Measurements from ENCODE around the gene MARVELD1.

- no peak for TF ChIP-seq EZH2 (IDR thresholded peaks at IDR 0.05; ENCODE audit: insufficient read depth, poor library complexity, severe bottlenecking)
- no peak for TF ChIP-seq EZH2phosphoT487 (IDR thresholded peaks at IDR 0.05; ENCODE audit: insufficient read depth, low read depth)
Observed at GRCh38 chr10:97705006-97705670, 8.4 kb upstream of the MARVELD1 start.
